Cardiac fibroblast (primary cell): ENCODE data around the gene ELF3.

ENCODE experiments used
- DNase-seq, 2 donors: peaks; one replicate each; pipeline versions ENCODE4 v3.0.0 to v3.0.0-alpha.2; 2010; ENCODE audit warnings: low read depth in 2 of 2
- H3K4me3 ChIP-seq, 2 donors: replicated peaks in 1 of 2; 1 replicate in 1 of 2; 2 replicates in 1 of 2; pipeline ENCODE4 v1.5.1; 2011; ENCODE audit warnings: low read depth in 2 of 2, low read length in 2 of 2, mild to moderate bottlenecking in 2 of 2, moderate library complexity in 1 of 2
- CTCF ChIP-seq: IDR thresholded peaks from one replicate; pipeline ENCODE4 v1.5.1; 2011; ENCODE audit warnings: low read depth, mild to moderate bottlenecking, low read length, inconsistent platforms

ELF3 gene

GRCh38 chr1:202014060-202014459 is 3.7 kb downstream of the ELF3 start:
- H3K4me3 ChIP-seq = no peak overlapping the region

GRCh38 chr1:202014915-202015661 is 4.7 kb downstream of the ELF3 start:
- no peak overlapping the region for H3K4me3 ChIP-seq
- no peak for TF ChIP-seq CTCF
- no peak for DNase-seq

More at GRCh38 chr1:202014060-202014459, 3.7 kb downstream of the ELF3 start:
- no peak for DNase-seq
- TF ChIP-seq CTCF = no peak

GRCh38 chr1:202015662-202015937 is 5.2 kb downstream of the ELF3 start:
- no peak for TF ChIP-seq CTCF
- DNase-seq = no peak
- H3K4me3 ChIP-seq = no peak overlapping the region

- no peak for TF ChIP-seq CTCF
- no peak overlapping the region for H3K4me3 ChIP-seq
- DNase-seq = no peak
These were observed 5.8 kb downstream of the ELF3 start for GRCh38 chr1:202016022-202016810.

- TF ChIP-seq CTCF = no peak
- no peak overlapping the region for H3K4me3 ChIP-seq
- DNase-seq = no peak
These were observed 6.7 kb downstream of the ELF3 start for GRCh38 chr1:202016811-202017748.

GRCh38 chr1:202017749-202018467 is 7.5 kb downstream of the ELF3 start:
- DNase-seq = no peak
- no peak overlapping the region for H3K4me3 ChIP-seq
- TF ChIP-seq CTCF = no peak
